GM04503 (cell line): Measurements from ENCODE around the gene SYNC.
"Not testable (repeated sequence)": the region's sequence is repeated elsewhere in the genome, so short reads cannot be mapped to it uniquely, and the experiment has no call there.

Source experiments
- DNase-seq: peaks from one replicate; pipeline ENCODE4 v3.0.0-alpha.2; 2012; ENCODE audit warnings: low read depth

The SYNC gene

GRCh38 chr1:32642292-32642827 is 60.2 kb downstream of the SYNC start:
- not testable (repeated sequence) for DNase-seq

- peak; percentile 54 for DNase-seq
Observed at GRCh38 chr1:32639489-32640075, 63.0 kb downstream of the SYNC start.

GRCh38 chr1:32636914-32637645 is 65.5 kb downstream of the SYNC start:
- no peak for DNase-seq

- no peak for DNase-seq
Observed at GRCh38 chr1:32635508-32636277, 66.9 kb downstream of the SYNC start.

- DNase-seq = no peak
Observed at GRCh38 chr1:32632829-32633228, 69.7 kb downstream of the SYNC start.

- not testable (repeated sequence) for DNase-seq
Observed at GRCh38 chr1:32630173-32630572, 72.4 kb downstream of the SYNC start.
